Hair follicle dermal papilla cell (primary cell): ENCODE results near the gene HOTAIR. TPM values are rescaled to one million over a fixed set of nuclear protein-coding genes. Genes with fewer than 3 reads are reported as not detected.

ENCODE experiments used
- small RNA-seq: library from RNA; depleted of rRNA; stranded (forward); fragments of <200 nt; gene quantifications from one replicate; pipeline ENCODE3, GENCODE V24; 2012
- total RNA-seq: library from RNA; depleted of rRNA; stranded (reverse); fragments of >200 nt; gene quantifications from 2 replicates; pipeline ENCODE4 v1.2.3, GENCODE V29; 2012

HOTAIR gene
- total RNA-seq: 0.16 TPM in 1 of 2 replicates, not detected in the other

GRCh38 chr12:53974084-53975063, at the start of gene HOTAIR:
TSS of gene HOTAIR (minus strand) at chr12:53974954.

DNA sequence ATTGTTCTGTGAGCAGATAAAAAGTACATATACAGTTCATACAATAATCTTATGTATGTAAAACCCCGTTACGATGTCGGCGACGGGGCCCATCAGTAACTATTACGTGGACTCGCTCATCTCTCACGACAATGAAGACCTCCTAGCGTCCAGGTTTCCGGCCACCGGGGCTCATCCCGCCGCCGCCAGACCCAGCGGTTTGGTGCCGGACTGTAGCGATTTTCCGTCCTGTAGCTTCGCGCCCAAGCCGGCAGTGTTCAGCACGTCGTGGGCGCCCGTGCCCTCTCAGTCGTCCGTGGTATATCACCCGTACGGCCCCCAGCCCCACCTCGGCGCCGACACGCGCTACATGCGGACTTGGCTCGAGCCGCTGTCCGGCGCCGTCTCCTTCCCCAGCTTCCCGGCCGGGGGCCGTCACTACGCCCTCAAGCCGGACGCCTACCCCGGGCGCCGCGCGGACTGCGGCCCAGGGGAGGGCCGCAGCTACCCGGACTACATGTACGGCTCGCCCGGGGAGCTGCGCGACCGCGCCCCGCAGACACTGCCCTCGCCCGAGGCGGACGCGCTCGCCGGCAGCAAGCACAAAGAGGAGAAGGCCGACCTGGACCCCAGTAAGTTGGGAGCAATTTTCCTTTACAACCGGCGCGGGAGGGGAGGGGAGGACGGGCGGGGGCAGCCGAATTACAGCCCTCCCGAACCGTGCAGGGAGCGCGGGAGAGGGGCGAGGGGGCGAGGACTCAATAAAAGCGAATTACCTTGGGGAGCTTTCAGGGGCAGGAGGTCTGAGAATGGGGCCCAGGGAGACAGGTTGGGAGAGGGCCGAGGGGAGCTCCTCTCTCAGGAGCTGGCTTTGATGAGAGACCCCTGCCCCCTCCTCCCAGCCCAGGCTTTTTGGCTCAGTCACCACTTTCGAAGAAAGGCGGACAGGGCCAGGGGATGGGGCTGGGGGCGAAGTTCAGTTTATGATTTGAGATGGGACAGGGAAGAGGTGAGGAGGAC, 25.7 kb upstream of the HOTAIR start, which contains the start of gene HOXC9:
Gene HOXC9 (plus strand): TSS at position 46 of the 999 bp plus-strand sequence. CDS start 28 bp downstream, at position 74.

DNA sequence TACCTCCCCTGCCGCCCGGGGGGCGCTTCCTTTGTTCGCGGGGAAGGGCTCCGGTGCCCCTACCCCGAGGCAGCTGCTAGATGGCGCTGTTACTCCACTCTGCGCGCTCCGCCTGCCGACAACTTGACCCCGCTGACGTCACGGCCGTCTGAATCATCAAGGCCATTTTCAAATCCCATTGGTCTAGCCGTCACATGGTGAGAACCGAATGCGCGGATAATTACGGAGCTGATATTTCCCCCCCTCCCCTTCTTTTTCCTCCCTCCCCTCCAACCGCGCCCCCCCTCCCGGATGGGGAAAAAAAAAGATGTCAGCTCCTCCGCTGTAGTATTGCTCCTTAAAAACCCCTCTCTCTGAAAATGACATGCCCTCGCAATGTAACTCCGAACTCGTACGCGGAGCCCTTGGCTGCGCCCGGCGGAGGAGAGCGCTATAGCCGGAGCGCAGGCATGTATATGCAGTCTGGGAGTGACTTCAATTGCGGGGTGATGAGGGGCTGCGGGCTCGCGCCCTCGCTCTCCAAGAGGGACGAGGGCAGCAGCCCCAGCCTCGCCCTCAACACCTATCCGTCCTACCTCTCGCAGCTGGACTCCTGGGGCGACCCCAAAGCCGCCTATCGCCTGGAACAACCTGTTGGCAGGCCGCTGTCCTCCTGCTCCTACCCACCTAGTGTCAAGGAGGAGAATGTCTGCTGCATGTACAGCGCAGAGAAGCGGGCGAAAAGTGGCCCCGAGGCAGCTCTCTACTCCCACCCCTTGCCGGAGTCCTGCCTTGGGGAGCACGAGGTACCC, 10.3 kb upstream of the HOTAIR start, which contains the start of gene HOXC10:
Gene HOXC10 (plus strand): TSS at position 246 of the 791 bp plus-strand sequence. CDS start 114 bp downstream, at position 360.

DNA sequence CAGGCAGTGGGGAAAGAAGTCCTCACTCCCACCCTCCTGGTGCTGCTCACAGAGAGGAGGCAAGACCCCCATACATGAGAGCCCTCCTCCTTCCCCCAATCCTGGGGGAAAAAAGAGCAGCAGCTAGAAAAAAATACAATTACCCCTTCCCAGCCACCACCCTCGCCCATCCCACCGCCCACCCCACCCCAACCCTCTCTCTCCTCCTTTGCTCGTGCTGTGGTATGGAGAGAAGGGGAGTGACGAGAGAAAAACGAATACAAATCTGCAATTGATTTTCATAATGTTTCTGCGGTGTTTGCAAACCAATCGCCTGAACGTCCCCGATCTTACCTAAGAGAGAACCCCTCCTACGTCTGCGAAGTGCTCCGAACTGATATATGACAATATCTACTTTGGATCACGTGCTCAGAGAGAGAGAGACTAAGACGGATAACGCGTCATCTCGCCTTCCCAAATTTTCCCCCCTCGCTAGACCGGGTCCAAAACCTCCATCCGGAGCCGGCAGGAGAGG, 2.0 kb downstream of the HOTAIR start, which contains the start of gene HOXC11:
Gene HOXC11 (plus strand): TSS at position 405 of the 514 bp plus-strand sequence. CDS start 116 bp downstream, outside the sequence.

DNA sequence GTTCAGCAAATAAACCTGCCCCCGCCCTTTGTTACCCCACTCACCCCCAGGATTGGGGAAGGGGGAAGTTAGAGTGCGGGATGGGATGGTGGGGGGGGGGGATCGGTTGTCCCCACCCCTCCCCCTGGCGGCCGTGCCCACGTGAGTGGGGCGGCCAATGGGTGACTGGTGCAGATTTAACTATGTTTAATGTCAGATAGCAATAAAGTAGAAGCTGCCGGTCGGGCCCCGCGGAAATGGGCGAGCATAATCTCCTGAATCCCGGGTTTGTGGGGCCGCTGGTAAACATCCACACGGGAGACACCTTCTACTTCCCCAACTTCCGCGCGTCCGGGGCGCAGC, 20.1 kb downstream of the HOTAIR start, which contains the start of gene HOXC12:
Gene HOXC12 (plus strand): TSS at position 210 of the 342 bp plus-strand sequence. CDS start 27 bp downstream, at position 237.

GRCh38 chr12:53938326-53939140, 36.2 kb downstream of the HOTAIR start, which contains the start of gene HOXC13:
TSS of gene HOXC13 (plus strand) at chr12:53938831. CDS start at chr12:53938907, 76 bp downstream.

Small RNA genes lying within 50 kb of the gene (small RNA-seq; reads per million reads assigned to genes)
- gene AC012531.3 (not detected), gene AC012531.4 (not detected), gene MIR196A2 (not detected), gene RF01905 (not detected), gene RF01906 (not detected)

Other genes starting within 250 kb of the HOTAIR start
- gene CALCOCO1, start 247.5 kb downstream of the HOTAIR start, total RNA-seq: 138 and 149 TPM in 2 replicates
- gene CISTR, start 223.0 kb downstream of the HOTAIR start, total RNA-seq: not detected in 2 replicates
- gene HOXC13, start 36.1 kb downstream of the HOTAIR start, total RNA-seq: not detected in 2 replicates
- not detected in 2 replicates for gene HOXC12, start 20.1 kb downstream of the HOTAIR start, total RNA-seq
- not detected in 2 replicates for gene HOXC11, start 1.8 kb downstream of the HOTAIR start, total RNA-seq
- gene HOXC10, start 10.2 kb upstream of the HOTAIR start, total RNA-seq: 0.16 TPM in 1 of 2 replicates, not detected in the other
- gene HOXC9, start 25.2 kb upstream of the HOTAIR start, total RNA-seq: not detected in 2 replicates
- gene HOXC8, start 34.0 kb upstream of the HOTAIR start, total RNA-seq: not detected in 2 replicates
- 0.24 TPM in 1 of 2 replicates, not detected in the other for gene HOXC6, start 53.5 kb upstream of the HOTAIR start, total RNA-seq
- 0.12 TPM in 1 of 2 replicates, not detected in the other for gene HOXC5, start 58.1 kb upstream of the HOTAIR start, total RNA-seq
- gene HOXC4, start 78.9 kb upstream of the HOTAIR start, total RNA-seq: 0.16 and 0.24 TPM in 2 replicates
- gene SMUG1, start 214.0 kb upstream of the HOTAIR start, total RNA-seq: 19.6 and 25.0 TPM in 2 replicates